DMS114 treated with DMSO at 0.1 percent for 48 hours (cell line): ENCODE results near the gene TTC21A.

Source experiments
- DNase-seq: peaks from one replicate; lab custom pipeline; 2025; ENCODE audit not compliant: unreplicated experiment; lab: John Stamatoyannopoulos, UW

Gene TTC21A

DNA sequence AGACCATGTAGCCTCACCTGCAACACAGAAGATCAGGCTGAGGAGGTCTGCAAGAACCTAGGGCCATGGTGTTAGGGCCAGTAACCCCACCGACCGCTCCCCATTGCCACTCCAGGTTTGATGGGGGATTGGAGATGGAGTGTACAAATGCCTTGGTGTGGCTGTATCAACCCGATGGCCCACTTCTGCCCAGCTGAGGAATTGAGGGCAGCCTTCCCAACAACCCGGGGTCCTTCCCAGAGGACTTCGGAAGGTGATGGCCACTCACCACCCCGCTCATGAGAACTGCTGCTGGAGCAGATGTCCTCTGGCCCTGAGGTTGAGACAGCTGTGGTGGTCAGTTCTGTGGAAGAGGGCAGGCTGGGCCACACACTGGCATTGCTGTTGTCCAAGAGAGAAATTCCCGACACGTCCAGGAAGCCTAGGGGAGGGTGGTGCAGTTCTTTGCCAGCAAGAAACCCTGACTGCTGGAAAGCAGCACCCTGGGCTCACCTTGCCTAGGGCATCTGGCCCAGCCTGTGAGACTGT lies 8.9 kb upstream of the TTC21A start:
- DNase-seq, result no peak

DNA sequence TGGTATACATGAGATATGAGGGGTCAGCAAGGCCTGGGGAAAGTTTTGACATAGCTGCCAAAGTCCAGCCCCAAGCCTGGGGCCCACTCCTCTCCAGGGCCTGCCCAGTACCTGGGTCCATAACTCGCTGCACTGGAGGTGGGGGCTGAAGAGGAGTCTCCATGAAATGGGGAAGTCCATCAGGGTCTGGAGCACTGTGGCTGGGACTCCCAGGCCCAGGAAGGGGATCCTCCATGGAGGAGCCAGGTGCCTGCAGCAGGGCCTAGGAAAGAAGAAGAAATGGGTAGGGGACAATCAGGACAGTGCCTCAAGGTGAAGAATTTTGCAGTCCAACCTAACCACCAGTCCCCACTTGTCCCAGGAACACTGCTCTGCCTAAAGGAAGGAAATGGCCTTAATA lies 8.2 kb upstream of the TTC21A start:
- no peak for DNase-seq

DNA sequence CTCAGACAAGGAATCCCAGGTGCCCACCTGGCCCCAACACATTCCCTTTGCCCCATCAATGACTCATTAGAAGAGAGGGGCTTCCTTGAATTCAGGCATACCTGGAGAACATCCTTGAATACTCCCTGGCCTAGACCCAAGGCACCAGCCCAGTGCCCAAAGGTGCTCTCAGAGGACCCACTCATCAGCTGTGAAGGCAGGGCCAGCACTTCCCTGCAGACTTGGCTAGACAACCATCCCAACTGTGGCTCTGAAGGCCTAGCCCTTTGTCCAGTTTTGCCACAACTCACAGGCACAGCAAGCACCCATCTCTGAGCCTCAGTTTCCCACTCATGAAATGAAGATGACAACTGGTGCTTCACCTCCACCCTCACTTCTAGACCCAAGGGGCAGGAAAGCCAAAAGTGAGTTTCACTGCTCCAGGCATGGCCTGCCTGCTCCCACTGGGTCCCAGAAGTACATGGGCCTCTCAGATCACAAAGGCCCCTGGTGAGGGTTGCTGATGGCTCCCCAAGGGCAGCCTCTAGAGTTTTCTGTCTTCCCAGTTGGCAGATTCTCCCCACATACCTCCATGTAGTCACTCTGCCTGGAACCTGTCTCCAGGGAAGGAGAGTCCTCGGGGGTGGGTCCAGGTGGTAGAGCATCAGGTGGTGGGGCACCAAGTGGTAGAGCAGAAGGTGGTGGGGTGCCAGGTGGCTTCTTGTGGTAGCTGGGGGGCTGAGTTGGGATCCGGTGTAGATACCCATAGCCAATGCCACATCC lies 7.6 kb upstream of the TTC21A start:
- no peak for DNase-seq

DNA sequence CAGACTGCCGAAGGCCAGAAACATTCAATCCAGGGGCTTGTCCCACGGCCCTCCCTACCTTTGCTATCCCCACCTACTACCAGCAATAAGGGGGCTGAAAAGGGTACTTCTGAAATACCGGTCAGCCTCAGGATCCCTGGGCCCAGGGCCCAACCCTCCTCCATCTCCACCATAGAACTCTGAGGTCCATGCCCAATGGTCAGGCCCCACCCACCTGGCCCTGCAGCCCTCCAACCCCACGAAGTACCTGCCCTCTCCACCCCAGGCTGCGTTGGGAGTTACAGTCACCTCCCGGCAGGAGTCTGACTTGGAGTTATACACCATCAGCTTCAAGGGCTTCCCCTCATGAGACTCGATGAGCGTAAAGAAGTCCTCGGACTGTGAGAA lies 7.0 kb upstream of the TTC21A start:
- DNase-seq, result no peak

DNA sequence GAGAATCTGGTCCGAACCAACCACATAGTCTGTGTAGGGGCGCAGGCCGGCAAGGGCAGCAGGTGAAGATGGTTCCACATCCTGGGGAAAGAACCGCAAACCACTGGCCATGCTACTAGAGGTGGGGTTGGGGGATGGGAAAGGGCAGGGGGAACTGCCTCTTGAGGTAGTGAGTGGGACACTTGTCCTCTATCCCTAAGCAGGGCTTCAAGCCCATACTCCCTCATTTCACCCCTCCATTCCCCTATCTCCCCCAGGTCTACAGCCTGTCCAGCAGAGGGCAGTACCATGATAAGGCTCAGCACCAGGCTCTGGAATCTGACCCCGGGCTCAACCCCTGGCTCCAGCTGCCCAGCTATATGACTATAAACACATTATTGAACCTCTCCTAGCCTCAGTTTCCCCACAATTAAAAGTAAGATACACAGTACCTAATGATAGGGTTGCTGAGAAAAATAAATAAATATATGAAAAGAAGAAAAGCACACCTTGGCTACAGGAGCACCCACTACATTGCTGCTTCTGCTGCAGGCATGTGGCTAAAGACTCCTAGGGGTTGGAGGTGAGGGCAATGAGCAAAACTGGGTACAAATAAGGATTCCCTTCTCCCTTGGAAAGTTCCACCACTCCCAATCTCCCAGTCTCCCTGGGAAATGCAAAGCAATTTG lies 6.3 kb upstream of the TTC21A start:
- DNase-seq, result no peak

DNA sequence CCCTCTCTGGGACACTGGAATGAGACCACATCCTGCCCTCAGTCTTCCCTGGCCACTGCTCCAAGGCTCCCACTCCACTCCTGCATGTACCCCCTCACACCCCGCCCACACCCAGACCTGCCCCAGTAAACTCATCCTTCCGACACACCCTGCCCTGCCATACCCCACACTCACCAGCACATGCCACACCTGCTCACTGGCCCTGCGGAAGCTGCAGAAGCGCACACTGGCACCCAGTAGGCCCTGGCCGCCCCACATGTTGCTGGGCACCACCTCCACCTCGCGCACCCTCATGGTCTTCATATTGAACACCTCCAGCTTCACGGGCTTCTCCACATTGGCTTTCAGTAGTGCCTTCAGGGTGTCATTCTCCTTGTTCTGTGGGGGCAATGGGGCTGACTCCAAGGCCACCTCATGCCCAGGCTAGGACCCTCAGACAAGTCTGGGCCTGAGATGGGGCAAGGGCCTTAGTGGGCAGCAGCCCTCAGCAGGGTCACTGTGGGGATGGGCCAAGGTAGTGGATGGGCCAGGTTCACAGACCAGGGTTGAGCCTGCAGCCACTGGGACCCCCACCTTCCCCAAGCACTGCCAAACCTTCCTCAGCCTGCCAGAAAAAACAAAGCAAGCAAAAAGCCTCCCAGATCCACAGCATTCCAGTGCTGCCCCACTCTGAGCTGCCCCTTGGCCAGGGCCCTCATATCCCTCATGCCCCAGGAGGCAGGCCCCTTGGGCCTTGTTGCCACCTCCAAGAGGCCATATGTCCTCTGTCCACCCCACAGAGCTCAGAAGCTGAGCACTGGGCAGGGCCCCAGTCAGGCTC lies 4.8 kb upstream of the TTC21A start:
- no peak for DNase-seq

DNA sequence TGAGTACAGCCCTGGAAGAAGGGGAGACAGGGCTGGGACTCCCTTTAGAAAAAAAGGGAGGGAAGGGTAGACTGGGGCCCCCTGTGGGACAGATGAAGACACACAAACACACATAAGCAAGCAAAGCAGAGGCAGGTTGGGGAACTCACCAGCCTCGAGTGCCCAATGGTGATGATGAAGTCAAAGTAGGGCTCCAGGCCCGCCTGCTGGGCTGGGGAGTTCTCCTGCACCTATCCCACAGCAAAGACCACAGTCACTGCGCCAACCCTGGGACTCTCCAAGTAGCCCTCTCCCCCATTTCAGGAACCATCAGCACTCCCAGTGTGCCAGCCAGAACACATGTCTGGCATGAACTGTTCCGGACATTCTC lies 4.2 kb upstream of the TTC21A start:
- no peak for DNase-seq

DNA sequence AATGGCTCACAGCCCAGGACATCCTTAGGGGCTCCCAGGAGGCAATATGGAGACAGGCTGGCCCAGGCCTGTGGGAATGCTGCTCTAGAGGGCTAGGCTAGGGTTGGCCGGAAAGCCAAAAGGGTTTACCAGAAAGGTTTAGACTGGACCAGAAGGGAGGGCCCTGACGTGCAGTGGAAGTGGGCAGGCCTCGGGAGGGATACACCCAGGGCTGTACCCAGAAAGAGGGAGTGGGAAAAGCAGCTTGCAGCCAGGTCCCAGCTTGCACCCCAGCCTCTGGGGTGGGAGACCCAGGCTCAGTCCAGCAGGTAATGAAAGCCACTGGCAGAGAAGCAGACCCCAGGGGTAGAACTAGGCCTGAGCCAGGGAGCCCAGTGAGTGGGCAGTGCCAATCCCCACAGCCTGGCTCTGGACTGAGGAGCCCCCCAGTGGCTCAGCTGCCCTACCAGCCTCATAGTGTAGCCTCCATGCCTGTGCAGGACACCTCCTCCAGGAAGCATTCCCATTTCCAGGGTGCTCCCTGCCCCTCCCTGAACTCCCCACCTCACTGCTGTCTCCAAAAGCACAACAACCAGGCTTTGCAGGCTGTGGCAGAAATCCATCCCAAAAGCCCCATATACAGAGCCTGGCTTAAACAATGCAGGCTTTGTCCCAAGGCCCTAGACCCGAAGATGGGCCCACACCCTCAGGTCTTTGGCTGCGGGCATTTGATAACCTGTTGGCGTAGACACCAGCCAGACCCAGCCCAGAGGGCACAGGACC lies 3.5 kb upstream of the TTC21A start:
- no peak for DNase-seq

DNA sequence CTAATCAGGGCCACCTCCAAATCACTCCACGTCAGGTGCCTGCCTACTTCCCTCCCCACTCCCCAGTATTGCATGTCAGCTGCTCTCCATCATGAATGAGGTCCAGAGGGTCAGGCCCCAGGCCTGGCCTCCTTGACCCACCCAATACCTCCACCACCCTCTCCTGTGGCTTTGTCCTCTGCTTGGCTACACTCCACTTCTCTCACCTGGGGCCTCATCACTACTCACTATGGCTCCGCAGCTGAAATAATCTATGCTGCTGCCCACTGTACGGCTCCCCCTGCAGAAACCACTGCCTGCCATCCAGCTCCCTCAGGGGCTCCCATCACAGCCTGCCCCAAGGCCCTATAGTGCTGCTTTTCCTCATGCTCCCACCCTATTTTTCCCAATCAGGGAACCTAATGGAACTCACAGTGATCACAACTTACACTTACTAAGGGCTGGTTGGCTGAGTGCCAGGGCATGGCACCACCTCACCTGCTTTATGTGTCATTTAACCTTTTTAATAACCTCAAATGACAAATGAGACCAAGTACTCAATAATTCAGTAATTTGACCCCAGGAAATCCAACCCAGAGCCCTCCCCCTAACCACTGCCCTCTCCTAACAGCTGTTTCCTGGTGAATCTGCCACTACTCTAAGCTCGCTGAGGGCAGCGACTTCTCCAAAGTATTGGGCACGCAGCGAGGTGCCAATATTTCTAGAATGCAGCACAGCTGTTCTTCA lies 2.4 kb upstream of the TTC21A start:
- DNase-seq, result no peak

DNA sequence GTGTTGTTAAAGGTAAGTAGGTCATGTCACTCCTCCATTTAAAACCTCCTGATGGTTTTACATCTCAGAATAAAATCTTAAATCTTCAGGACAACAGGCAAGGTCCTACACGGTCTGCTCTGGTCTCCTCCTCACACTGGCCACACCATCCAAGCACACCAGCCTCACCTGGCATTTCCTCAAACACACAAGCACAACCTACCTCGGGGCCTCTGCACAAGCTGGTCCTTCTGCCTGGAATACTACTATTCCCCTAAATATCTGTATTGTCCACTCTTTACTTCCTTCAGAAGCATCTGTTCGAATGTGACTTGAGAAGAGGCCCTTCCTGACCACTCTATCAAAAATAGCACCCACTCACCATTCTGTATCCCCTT lies 1.8 kb upstream of the TTC21A start:
- no peak for DNase-seq

DNA sequence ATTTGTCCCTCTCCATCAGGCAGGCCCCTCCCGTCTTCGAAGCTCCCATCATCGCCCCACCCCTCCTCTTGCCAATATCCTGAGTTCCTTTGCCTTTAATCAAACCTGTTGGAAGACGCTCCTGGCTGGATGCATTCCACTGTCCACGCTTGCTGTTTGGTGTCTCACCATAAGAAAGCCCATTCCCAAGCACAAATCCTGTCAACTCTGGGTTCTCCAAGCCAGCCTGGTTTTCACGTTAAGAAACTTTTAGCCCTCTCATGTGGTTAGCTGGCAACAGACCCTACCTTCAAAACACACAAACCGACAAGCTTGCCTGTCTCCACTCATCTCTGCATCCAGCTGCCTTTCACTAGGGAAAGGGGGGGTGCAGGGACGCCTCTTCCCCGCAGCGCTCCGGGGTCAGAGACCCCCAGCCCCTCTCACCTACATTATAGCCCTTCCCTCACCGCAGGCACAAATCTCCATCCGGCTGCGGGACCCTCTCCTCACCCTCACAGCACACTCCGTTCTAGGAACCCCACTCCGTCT lies 1.1 kb upstream of the TTC21A start:
- no peak for DNase-seq

DNA sequence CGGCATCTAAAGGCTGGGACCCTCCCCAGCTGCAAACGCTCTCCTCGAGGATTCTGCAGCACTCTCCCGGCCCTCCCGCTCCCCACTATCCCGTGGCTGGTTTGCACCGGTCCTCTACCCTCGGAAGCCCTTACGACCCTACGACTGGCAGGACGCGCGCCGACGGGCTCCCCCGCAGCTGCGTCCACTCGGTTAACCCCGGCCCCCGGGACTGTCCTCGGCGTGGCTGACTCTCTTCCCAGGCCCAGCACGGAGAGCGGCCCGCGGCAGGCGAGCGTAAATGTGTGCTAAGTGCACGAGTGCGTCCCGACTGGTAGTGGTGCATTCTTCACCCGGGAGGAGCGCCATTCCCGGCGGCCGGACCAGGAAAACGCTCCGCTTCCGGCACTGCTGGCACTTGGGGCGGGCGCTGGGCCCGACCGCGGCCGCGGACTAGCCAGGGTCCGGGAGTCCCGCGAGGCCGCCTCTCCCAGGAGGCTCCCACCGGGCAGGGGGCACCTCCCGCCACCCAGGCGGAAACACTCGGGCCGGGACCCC lies 561 bp upstream of the TTC21A start:
- DNase-seq, result no peak

DNA sequence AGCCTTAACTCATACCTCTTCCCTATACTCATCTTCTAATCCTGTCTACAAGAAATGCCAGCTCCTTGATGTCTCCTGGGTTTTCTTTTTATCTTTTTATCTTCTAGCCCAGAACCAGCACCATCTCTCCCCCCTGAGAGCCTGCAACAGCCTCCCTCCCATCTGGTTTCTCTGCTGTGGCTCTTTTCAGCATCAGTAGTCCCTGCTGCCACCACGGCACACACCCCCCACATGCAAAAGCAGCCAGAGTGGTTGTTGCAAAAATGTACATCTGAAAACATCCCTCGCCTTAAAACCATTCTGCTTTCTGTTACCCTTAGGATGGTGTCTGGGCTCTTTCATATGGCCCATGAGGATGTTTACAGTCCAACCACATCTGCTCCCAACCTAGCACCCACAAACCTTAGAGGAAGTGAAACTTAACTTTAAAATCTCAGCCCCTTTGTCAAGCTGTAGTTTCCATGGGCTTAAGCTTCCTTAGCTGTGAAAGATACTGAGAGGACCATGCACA lies 775 bp downstream of the TTC21A start:
- DNase-seq, result no peak

DNA sequence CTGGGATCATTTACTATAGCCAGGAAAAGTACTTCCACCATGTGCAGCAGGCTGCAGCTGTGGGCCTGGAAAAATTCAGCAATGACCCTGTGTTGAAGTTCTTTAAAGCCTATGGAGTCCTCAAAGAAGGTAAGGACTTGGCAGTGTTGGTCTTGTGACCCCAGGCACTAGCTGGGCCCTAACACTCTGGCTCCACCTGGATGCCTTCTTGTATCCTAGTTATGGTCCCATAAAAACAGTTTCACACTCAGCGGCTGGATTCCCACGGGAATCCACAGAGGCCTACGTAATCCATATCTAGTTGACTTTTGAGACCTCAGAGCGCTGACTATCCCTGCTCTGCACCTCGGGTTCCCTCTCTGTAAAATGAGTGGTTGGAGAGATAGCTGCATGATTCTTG lies 1.6 kb downstream of the TTC21A start:
- DNase-seq, result no peak

DNA sequence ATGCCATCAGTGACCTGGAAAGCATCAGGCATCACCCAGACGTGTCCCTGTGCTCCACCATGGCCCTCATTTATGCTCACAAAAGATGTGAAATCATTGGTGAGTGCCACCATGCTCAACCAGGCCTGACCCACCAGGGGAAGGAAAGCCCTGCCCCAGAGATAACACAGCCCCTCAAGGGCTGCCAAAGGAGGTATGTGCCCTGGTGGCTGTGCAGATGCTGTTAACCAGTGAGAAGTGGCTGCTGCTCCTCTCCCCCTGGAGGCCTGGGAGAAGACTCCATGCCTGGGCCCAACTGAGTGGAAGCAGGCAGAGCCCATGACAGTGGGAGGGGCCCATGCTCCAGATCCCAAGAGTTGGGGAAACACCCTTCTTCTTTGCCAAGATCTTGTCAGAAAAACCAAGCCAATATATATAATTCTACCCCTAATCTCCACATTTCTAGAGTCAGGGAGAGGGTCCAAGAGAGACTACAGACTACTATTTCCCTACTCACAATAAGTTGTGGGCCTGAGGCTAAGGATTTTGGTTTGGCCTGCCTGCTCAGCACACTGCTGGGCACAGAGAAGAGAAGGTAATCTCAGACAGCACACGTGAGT lies 2.7 kb downstream of the TTC21A start:
- no peak for DNase-seq

DNA sequence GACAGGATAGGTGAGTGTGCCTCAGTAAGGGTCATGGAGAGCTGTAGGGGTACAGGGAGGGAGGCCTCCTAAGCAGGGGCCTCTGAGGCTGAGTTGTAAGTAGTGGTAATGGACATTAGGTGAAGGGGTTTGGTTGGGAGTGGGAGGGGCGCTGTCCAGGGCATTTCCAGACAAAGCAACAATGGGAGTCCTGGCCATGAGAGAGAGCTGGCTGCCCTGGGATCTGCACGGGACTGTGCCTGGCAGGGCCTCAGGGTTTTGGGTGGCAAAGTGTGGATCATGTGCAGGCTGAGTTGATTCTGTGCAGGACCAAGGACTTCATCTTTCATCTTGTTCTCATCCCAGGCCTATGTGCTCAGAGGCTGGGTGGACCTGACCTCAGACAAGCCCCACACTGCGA lies 4.6 kb downstream of the TTC21A start:
- no peak for DNase-seq

DNA sequence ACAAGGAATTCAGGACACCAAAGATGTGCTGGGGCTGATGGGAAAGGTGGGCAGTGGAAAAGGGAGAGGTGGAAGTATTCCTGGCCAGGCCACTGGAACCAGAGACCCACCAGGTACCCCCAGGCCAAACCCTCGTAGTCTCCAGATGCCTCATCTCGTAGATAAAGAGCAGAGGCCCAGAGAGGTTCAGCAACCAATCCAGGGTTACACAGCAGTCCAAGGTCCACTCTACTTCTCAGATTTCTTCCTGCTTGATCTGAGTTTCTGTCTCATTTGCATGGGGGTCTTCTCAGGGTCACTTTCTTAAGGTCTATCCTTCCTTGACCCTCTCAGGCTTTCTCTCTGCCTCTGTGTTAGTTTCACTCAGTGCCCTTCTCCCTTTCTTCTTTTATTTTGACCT lies 5.1 kb downstream of the TTC21A start:
- DNase-seq, result no peak

DNA sequence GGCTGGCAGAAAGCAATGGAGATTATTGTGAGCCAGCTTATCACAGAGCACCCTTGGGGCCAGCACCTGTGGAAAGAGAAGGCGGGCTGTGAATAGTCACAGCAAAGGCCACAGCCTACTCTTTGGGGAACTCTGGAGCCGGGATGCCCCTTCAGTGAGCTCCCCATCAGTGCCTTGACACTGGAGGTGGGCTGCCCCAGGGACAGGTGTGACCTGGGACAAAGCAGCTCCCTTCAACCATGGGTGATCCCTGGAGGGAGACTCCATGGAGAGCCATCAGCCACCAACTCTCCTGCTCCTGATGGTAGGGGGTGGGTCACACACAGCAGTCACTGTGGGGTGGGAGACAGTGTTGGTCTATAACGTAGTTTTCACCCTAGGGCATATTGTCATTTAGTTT lies 5.8 kb downstream of the TTC21A start:
- no peak for DNase-seq

DNA sequence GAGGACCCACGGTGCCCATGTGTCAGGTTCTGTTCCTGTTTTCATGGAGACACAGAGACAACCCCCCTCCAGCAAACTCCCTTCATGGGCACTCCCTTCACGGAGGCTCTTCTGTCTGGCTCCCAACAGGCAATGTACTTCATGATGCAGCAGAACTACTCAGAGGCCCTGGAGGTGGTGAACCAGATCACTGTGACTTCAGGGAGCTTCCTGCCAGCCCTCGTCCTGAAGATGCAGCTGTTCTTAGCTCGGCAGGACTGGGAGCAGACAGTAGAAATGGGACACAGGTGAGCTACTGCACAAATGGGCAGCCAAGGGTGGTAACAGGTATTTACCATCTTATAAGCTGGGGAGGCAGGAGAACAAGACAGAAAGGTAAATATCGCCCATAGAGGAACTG lies 7.0 kb downstream of the TTC21A start:
- no peak for DNase-seq
